ENCODE results near the gene SFSWAP. TPM values are rescaled to one million over a fixed set of nuclear protein-coding genes. Genes with fewer than 3 reads are reported as not detected.

SFSWAP gene
- total and polyA plus RNA-seq, 4 donors, result 6.1 to 21.6 (median 10.1) TPM

GRCh38 chr12:131672941-131673887 lies 37.7 kb upstream of the SFSWAP start:
- peaks cover 0 to 2% (median 0%) of the 10 kb centered on the region in 4 donors for H3K9me3 ChIP-seq (ENCODE audit: control insufficient read depth in 4 of 4, low read length in 3 of 4)
- DNase-seq (ENCODE audit: low spot score), result no peak
- peaks cover 0 to 3% (median 0%) of the 10 kb centered on the region in 4 donors for H3K27me3 ChIP-seq (ENCODE audit: control insufficient read depth in 4 of 4, insufficient read depth in 4 of 4, low read length in 3 of 4)
- H3K9ac ChIP-seq (ENCODE audit: low read depth in 1 of 2, low read length in 2 of 2), result no peak overlapping the region
- 66% methylated on average over 24 of the region's 24 CpGs for WGBS
- no peaks in the 10 kb centered on the region for H3K4me1 ChIP-seq (ENCODE audit: control insufficient read depth in 4 of 4, insufficient read depth in 4 of 4, low read length in 3 of 4)
- no peak overlapping the region for H3K4me3 ChIP-seq (ENCODE audit: low read depth in 1 of 3, low read length in 3 of 3)
- H3K36me3 ChIP-seq (ENCODE audit: control insufficient read depth in 4 of 4, insufficient read depth in 3 of 4, low read depth in 1 of 4, low read length in 3 of 4), result no peaks in the 10 kb centered on the region
- H3K27ac ChIP-seq (ENCODE audit: low read depth in 1 of 2, low read length in 2 of 2), result no peak overlapping the region
- TF ChIP-seq NR2F2 (IDR thresholded peaks at IDR 0.05) (no peak), EGR1 (IDR thresholded peaks at IDR 0.05; ENCODE audit: low read depth in 2 of 2) (no peak), RAD21 (IDR thresholded peaks at IDR 0.05) (no peak), ZBTB33 (IDR thresholded peaks at IDR 0.05) (no peak), HNF4A (conservative IDR thresholded peaks at IDR 0.05) (no peak), FOXA1 (IDR thresholded peaks at IDR 0.05) (no peak), RXRA (IDR thresholded peaks at IDR 0.05) (no peak), SP1 (IDR thresholded peaks at IDR 0.05) (no peak), HNF4G (IDR thresholded peaks at IDR 0.05) (no peak), GABPA (IDR thresholded peaks at IDR 0.05 in 1 of 2, conservative IDR thresholded peaks at IDR 0.05 in 1 of 2) (no peak)
- TF ChIP-seq, protein P1, sequence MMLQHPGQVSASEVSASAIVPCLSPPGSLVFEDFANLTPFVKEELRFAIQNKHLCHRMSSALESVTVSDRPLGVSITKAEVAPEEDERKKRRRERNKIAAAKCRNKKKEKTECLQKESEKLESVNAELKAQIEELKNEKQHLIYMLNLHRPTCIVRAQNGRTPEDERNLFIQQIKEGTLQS (IDR thresholded peaks at IDR 0.05), result no peak
- TF ChIP-seq, protein P2, sequence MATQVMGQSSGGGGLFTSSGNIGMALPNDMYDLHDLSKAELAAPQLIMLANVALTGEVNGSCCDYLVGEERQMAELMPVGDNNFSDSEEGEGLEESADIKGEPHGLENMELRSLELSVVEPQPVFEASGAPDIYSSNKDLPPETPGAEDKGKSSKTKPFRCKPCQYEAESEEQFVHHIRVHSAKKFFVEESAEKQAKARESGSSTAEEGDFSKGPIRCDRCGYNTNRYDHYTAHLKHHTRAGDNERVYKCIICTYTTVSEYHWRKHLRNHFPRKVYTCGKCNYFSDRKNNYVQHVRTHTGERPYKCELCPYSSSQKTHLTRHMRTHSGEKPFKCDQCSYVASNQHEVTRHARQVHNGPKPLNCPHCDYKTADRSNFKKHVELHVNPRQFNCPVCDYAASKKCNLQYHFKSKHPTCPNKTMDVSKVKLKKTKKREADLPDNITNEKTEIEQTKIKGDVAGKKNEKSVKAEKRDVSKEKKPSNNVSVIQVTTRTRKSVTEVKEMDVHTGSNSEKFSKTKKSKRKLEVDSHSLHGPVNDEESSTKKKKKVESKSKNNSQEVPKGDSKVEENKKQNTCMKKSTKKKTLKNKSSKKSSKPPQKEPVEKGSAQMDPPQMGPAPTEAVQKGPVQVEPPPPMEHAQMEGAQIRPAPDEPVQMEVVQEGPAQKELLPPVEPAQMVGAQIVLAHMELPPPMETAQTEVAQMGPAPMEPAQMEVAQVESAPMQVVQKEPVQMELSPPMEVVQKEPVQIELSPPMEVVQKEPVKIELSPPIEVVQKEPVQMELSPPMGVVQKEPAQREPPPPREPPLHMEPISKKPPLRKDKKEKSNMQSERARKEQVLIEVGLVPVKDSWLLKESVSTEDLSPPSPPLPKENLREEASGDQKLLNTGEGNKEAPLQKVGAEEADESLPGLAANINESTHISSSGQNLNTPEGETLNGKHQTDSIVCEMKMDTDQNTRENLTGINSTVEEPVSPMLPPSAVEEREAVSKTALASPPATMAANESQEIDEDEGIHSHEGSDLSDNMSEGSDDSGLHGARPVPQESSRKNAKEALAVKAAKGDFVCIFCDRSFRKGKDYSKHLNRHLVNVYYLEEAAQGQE (IDR thresholded peaks at IDR 0.05), result no peak
- TF ChIP-seq, protein P3, sequence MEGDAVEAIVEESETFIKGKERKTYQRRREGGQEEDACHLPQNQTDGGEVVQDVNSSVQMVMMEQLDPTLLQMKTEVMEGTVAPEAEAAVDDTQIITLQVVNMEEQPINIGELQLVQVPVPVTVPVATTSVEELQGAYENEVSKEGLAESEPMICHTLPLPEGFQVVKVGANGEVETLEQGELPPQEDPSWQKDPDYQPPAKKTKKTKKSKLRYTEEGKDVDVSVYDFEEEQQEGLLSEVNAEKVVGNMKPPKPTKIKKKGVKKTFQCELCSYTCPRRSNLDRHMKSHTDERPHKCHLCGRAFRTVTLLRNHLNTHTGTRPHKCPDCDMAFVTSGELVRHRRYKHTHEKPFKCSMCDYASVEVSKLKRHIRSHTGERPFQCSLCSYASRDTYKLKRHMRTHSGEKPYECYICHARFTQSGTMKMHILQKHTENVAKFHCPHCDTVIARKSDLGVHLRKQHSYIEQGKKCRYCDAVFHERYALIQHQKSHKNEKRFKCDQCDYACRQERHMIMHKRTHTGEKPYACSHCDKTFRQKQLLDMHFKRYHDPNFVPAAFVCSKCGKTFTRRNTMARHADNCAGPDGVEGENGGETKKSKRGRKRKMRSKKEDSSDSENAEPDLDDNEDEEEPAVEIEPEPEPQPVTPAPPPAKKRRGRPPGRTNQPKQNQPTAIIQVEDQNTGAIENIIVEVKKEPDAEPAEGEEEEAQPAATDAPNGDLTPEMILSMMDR (IDR thresholded peaks at IDR 0.05; ENCODE audit: low read depth, low read length, missing input control), result no peak

DNA sequence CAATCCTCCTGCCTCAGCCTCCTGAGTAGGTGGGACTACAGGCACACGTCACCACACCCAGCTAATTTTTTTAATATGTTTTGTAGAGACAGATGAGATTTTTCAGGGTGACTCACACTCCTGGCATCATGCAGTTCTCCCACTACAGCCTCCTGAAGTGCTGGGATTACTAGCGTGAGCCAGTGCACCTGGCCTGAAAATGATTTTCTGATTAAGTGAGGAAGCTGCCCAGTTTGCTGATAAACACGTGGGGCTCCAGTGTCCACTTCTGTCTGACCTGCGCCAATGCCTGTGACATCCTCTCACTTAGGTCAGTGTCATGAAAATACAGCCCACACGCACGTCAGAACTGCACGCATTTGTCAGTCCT lies 37.0 kb upstream of the SFSWAP start:
- Histone ChIP-seq H3K4me3 (ENCODE audit: low read depth in 1 of 3, low read length in 3 of 3) (no peak overlapping the region), H3K4me1 (ENCODE audit: control insufficient read depth in 4 of 4, insufficient read depth in 4 of 4, low read length in 3 of 4) (no peaks in the 10 kb centered on the region), H3K36me3 (ENCODE audit: control insufficient read depth in 4 of 4, insufficient read depth in 3 of 4, low read depth in 1 of 4, low read length in 3 of 4) (no peaks in the 10 kb centered on the region), H3K27me3 (ENCODE audit: control insufficient read depth in 4 of 4, insufficient read depth in 4 of 4, low read length in 3 of 4) (peaks cover 0 to 3% (median 0%) of the 10 kb centered on the region in 4 donors), H3K9ac (ENCODE audit: low read depth in 1 of 2, low read length in 2 of 2) (no peak overlapping the region), H3K27ac (ENCODE audit: low read depth in 1 of 2, low read length in 2 of 2) (no peak overlapping the region), H3K9me3 (ENCODE audit: control insufficient read depth in 4 of 4, low read length in 3 of 4) (peaks cover 0 to 2% (median 0%) of the 10 kb centered on the region in 4 donors)
- WGBS, result 79% methylated on average over 7 of the region's 7 CpGs
- no peak for DNase-seq (ENCODE audit: low spot score)
- no peak for TF ChIP-seq YY1 (IDR thresholded peaks at IDR 0.05)
- TF ChIP-seq, protein P2 (IDR thresholded peaks at IDR 0.05), result no peak
- TF ChIP-seq GABPA (IDR thresholded peaks at IDR 0.05 in 1 of 2, conservative IDR thresholded peaks at IDR 0.05 in 1 of 2), result no peak
- TF ChIP-seq TAF1 (conservative IDR thresholded peaks at IDR 0.05), result no peak
- TF ChIP-seq HNF4A (conservative IDR thresholded peaks at IDR 0.05), result no peak
- no peak for TF ChIP-seq RXRA (IDR thresholded peaks at IDR 0.05)
- TF ChIP-seq RAD21 (IDR thresholded peaks at IDR 0.05), result no peak
- no peak for TF ChIP-seq ZBTB33 (IDR thresholded peaks at IDR 0.05)
- TF ChIP-seq FOXA2 (IDR thresholded peaks at IDR 0.05), result no peak
- TF ChIP-seq SP1 (IDR thresholded peaks at IDR 0.05), result no peak
